ENCODE data around the gene SLC22A16.

DNA sequence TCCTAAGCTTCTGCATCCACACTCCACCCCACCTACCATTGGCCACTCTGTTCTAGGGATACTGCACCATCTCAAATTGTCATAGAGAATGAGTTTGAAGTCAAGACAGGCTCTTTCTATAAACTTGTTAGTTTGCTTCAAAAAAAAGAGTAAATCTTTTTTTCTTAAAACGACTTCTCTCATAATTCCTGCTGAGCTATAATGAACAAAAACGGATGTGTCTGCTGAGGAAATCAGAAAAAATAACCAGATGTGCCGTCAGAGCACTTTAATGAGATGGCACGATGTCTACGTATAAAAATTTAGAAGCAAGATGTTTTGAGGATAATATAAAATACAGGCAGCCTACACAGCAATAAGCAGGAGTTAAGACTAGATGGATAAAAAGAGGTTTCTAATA is 37.1 kb downstream of the SLC22A16 start:
- TF ChIP-seq, protein P1, sequence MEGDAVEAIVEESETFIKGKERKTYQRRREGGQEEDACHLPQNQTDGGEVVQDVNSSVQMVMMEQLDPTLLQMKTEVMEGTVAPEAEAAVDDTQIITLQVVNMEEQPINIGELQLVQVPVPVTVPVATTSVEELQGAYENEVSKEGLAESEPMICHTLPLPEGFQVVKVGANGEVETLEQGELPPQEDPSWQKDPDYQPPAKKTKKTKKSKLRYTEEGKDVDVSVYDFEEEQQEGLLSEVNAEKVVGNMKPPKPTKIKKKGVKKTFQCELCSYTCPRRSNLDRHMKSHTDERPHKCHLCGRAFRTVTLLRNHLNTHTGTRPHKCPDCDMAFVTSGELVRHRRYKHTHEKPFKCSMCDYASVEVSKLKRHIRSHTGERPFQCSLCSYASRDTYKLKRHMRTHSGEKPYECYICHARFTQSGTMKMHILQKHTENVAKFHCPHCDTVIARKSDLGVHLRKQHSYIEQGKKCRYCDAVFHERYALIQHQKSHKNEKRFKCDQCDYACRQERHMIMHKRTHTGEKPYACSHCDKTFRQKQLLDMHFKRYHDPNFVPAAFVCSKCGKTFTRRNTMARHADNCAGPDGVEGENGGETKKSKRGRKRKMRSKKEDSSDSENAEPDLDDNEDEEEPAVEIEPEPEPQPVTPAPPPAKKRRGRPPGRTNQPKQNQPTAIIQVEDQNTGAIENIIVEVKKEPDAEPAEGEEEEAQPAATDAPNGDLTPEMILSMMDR (IDR thresholded peaks at IDR 0.05), result no peak
- no peak for TF ChIP-seq POLR2A (IDR thresholded peaks at IDR 0.05)
- TF ChIP-seq POLR2AphosphoS5 (IDR thresholded peaks at IDR 0.05), result no peak
- no peak for TF ChIP-seq EP300 (IDR thresholded peaks at IDR 0.05)
